RWPE2 (cell line): ENCODE data around the gene NEXN.

Experiments used
- ATAC-seq: fragments of 200-7000 bp; cut with Tn5 transposase; 3 replicates; pipeline ENCODE4 v1.9.1; 2021; ENCODE audit warnings: low read depth
- DNase-seq: peaks from one replicate; pipeline ENCODE4 v3.0.0-alpha.2; 2020; ENCODE audit warnings: low spot score
- H3K27ac ChIP-seq: fragments of 450-650 bp; 2 replicates; pipeline ENCODE4 v1.5.1; 2017; ENCODE audit warnings: mild to moderate bottlenecking; ENCODE audit not compliant: poor library complexity, severe bottlenecking
- H3K27me3 ChIP-seq: fragments of 250-450 bp; sonication (Bioruptor Pico); 2 replicates; pipeline ENCODE4 v1.5.1; 2021; ENCODE audit warnings: mild to moderate bottlenecking, moderate library complexity; ENCODE audit not compliant: insufficient read depth, poor library complexity, severe bottlenecking
- H3K36me3 ChIP-seq: fragments of 250-450 bp; sonication (Bioruptor Pico); 2 replicates; pipeline ENCODE4 v1.5.1; 2020; ENCODE audit warnings: low read depth, mild to moderate bottlenecking, moderate library complexity
- H3K4me1 ChIP-seq: fragments of 250-450 bp; sonication (Bioruptor Pico); 2 replicates; pipeline ENCODE4 v1.5.1; 2021; ENCODE audit warnings: mild to moderate bottlenecking, moderate library complexity; ENCODE audit not compliant: insufficient read depth, poor library complexity, severe bottlenecking
- H3K4me3 ChIP-seq: fragments of 250-450 bp; sonication (Bioruptor Pico); 2 replicates; pipeline ENCODE4 v1.5.1; 2021; ENCODE audit warnings: mild to moderate bottlenecking, moderate library complexity; ENCODE audit not compliant: severe bottlenecking
- H3K9me3 ChIP-seq: fragments of 250-450 bp; sonication (Bioruptor Pico); 2 replicates; pipeline ENCODE4 v1.5.1; 2021; ENCODE audit warnings: mild to moderate bottlenecking, moderate library complexity; ENCODE audit not compliant: severe bottlenecking
- CTCF ChIP-seq: fragments of 450-650 bp; IDR thresholded peaks from one replicate; pipeline ENCODE4 v1.5.1; 2017; ENCODE audit warnings: mild to moderate bottlenecking, moderate library complexity; ENCODE audit not compliant: poor library complexity, severe bottlenecking

The NEXN gene

DNA sequence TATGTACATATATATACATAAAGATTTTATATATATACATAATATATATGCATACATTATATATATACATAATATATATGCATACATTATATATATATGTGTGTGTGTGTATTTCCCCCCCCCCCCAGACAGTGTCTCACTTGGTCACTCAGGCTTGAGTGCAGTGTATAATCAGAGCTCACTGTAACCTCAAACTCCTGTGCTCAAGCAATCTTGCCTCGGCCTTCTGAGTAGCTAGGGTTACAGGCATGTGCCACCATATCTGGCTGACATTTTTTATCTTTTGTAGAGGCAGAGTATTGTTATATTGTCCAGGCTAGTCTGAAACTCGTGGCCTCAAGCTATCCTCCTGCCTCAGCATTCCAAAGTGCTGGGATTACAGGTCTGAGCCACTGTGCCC lies 99.5 kb downstream of the NEXN start:
- ATAC-seq (no peak), DNase-seq (no peak)
- no peak for TF ChIP-seq CTCF
- peaks cover 5% of the 10 kb centered on the region for H3K4me1 ChIP-seq
- H3K36me3 ChIP-seq = peaks cover 15% of the 10 kb centered on the region
- H3K4me3 ChIP-seq = no peak overlapping the region
- no peaks in the 10 kb centered on the region for H3K9me3 ChIP-seq
- no peak overlapping the region for H3K27ac ChIP-seq
- no peaks in the 10 kb centered on the region for H3K27me3 ChIP-seq

DNA sequence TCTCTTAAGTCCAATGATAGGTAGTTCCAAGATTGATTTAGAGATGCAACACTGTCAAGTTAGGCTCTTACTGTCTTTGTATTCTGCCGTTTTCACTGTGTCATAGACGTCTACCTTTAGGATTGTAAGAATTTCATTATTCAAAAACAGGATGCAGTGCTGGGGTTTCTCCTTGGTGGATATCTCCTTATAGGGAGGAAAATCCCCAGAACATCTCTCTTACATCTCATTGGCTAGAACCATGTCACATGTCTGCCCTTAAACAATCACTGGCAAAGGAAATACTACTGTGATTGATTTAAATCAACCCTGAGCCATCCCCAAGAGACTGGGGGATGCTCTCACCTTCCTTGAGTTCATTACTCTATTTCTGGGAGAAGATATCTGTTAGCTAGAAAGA lies 101.3 kb downstream of the NEXN start:
- Histone ChIP-seq H3K4me1 (peaks cover 5% of the 10 kb centered on the region), H3K27ac (no peak overlapping the region), H3K4me3 (no peak overlapping the region), H3K27me3 (no peaks in the 10 kb centered on the region), H3K9me3 (no peaks in the 10 kb centered on the region), H3K36me3 (peaks cover 21% of the 10 kb centered on the region)
- no peak for TF ChIP-seq CTCF
- no peak for ATAC-seq
- DNase-seq = no peak

DNA sequence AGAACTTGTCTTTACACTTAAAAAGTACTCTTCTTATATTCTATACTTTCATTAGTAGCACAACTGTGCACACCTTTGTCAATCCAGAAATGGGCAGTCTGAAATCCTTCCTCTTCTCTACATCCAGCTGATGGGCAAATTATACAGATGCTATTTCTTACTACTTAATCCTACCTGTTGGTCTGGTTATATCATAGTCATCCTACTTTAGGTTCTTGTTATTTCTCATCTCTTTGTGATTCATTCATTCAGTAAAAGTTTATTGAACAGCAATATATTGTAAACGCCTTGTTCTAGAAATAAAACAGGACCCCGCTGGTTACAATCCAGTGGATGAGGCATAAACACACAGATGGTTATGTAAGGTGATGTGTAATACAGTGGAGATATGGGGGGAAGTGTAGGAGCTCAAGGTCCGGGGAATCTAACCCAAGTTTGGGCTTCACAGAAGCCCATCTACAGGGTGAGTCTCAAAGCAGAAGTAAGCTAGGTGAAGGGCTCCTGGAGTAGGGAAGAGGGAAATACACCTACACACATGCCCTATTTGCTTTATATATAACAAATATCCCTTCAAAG lies 102.3 kb downstream of the NEXN start:
- no peak for DNase-seq
- Histone ChIP-seq H3K36me3 (peaks cover 26% of the 10 kb centered on the region), H3K27ac (no peak overlapping the region), H3K27me3 (no peaks in the 10 kb centered on the region), H3K9me3 (no peaks in the 10 kb centered on the region), H3K4me1 (peaks cover 5% of the 10 kb centered on the region), H3K4me3 (no peak overlapping the region)
- no peak for ATAC-seq
- TF ChIP-seq CTCF = no peak

- ATAC-seq (peak; percentile 82), DNase-seq (no peak)
- Histone ChIP-seq H3K27ac (no peak overlapping the region), H3K27me3 (no peaks in the 10 kb centered on the region), H3K9me3 (no peaks in the 10 kb centered on the region), H3K36me3 (peaks cover 31% of the 10 kb centered on the region), H3K4me3 (no peak overlapping the region), H3K4me1 (peaks cover 5% of the 10 kb centered on the region)
- TF ChIP-seq CTCF = no peak
Observed at GRCh38 chr1:77991638-77992037, 103.2 kb downstream of the NEXN start.
